Measurements from ENCODE around the gene UBAC2. TPM values are rescaled to one million over a fixed set of nuclear protein-coding genes. Genes with fewer than 3 reads are reported as not detected.

Gene UBAC2
- total and polyA plus RNA-seq, 2 donors (not counting 3 experiments of a cell fraction or from before 2014, with no cell fraction given), result 45.7 to 54.4 TPM

DNA sequence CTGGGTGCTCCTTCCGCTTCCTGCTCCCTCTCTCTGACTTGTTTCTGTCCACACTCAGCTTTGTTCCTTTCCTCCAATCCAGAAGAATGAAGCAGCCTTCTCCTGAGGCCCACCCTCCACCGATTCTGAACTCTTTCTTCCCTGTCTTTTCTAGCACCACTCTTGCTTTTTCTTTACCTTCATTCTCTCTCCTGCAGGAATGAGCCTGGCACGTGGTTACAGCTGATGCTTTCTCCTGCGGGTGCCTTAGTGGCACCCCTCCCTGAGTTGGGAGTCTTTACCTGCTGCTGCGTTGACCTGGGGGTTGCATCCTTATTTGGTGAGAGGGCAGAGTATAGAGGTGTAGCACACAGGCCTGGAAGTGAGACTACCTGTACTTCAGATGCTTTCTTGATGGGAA, 6.2 kb downstream of the UBAC2 start:
- no peak for FAIRE-seq

More for the DNA sequence above, 6.2 kb downstream of the UBAC2 start:
- Histone ChIP-seq H3K9me1 (replicated peaks; ENCODE audit: control insufficient read depth, extremely low read depth, insufficient read depth, low read length) (no peaks in the 10 kb centered on the region), H2AFZ (ENCODE audit: low read depth, low read length) (no peak overlapping the region), H3K9me3 (replicated peaks; ENCODE audit: control insufficient read depth, insufficient read depth, low read length) (no peaks in the 10 kb centered on the region), H3K4me3 (replicated peaks in 1 of 3; ENCODE audit: insufficient read depth in 1 of 3, low read depth in 1 of 3, low read length in 3 of 3) (no peak overlapping the region), H3K4me2 (ENCODE audit: insufficient read depth, low read length) (no peak overlapping the region), H3K36me3 (ENCODE audit: control insufficient read depth in 2 of 2, extremely low read depth in 1 of 2, insufficient read depth in 2 of 2, low read length in 2 of 2) (peaks cover 0 to 4% of the 10 kb centered on the region in 2 experiments), H4K20me1 (replicated peaks; ENCODE audit: control insufficient read depth, extremely low read depth, insufficient read depth, low read length) (peaks cover 2% of the 10 kb centered on the region), H3K4me1 (ENCODE audit: control insufficient read depth, extremely low read depth, insufficient read depth, low read length) (peaks cover 7% of the 10 kb centered on the region), H3K9ac (replicated peaks; ENCODE audit: extremely low read depth, insufficient read depth, low read length) (no peak overlapping the region), H3K27me3 (ENCODE audit: control insufficient read depth in 2 of 2, insufficient read depth in 2 of 2, low read length in 2 of 2) (no peaks in the 10 kb centered on the region), H3K79me2 (ENCODE audit: control insufficient read depth, insufficient read depth, low read length) (peaks cover 63% of the 10 kb centered on the region), H3K27ac (ENCODE audit: insufficient read depth, low read depth, low read length) (no peak overlapping the region)
- dilution Hi-C loops (cut with MboI; ENCODE audit: extremely low pct_ligation_motif_present, low sequenced_read_pairs) (no loop called here), intact Hi-C loops (cut with micrococcal nuclease) (loop anchor here (10.0 kb wide), 1 partner anchor 228 kb away; no protein-coding TSS in a partner anchor)
- BruUV-seq (replicated peaks), result no TSS peak
- no peak for DNase-seq (ENCODE audit: low read depth, low spot score)
- ChIA-PET POLR2A (no interaction called here), CTCF (interaction anchor here (0.9 to 1.4 kb wide), 3 partner anchors 10 to 30 kb away, joined by 3 to 5 read pairs (median 4); no protein-coding TSS in a partner anchor)
- TF ChIP-seq, protein P1, sequence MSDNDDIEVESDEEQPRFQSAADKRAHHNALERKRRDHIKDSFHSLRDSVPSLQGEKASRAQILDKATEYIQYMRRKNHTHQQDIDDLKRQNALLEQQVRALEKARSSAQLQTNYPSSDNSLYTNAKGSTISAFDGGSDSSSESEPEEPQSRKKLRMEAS (IDR thresholded peaks at IDR 0.05; ENCODE audit: insufficient read depth, insufficient read length), result no peak
- TF ChIP-seq EZH2 (IDR thresholded peaks at IDR 0.05; ENCODE audit: borderline replicate concordance, low read depth, low read length, severe bottlenecking) (no peak), MYC (IDR thresholded peaks at IDR 0.05; ENCODE audit: low read depth, low read length) (no peak), POLR2AphosphoS5 (IDR thresholded peaks at IDR 0.05; ENCODE audit: insufficient read depth, low read depth, low read length) (no peak), GATA2 (IDR thresholded peaks at IDR 0.05; ENCODE audit: insufficient read depth, insufficient read length, low read depth, low read length) (no peak), POLR2A (IDR thresholded peaks at IDR 0.05; ENCODE audit: low read depth, low read length) (no peak), FOS (IDR thresholded peaks at IDR 0.05; ENCODE audit: borderline replicate concordance, insufficient read depth, low read length) (no peak), JUN (IDR thresholded peaks at IDR 0.05; ENCODE audit: borderline replicate concordance, insufficient read depth, insufficient read length, low read depth) (no peak)
- TF ChIP-seq, protein P2, sequence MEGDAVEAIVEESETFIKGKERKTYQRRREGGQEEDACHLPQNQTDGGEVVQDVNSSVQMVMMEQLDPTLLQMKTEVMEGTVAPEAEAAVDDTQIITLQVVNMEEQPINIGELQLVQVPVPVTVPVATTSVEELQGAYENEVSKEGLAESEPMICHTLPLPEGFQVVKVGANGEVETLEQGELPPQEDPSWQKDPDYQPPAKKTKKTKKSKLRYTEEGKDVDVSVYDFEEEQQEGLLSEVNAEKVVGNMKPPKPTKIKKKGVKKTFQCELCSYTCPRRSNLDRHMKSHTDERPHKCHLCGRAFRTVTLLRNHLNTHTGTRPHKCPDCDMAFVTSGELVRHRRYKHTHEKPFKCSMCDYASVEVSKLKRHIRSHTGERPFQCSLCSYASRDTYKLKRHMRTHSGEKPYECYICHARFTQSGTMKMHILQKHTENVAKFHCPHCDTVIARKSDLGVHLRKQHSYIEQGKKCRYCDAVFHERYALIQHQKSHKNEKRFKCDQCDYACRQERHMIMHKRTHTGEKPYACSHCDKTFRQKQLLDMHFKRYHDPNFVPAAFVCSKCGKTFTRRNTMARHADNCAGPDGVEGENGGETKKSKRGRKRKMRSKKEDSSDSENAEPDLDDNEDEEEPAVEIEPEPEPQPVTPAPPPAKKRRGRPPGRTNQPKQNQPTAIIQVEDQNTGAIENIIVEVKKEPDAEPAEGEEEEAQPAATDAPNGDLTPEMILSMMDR (IDR thresholded peaks at IDR 0.05; ENCODE audit: extremely low read depth in 1 of 2, insufficient read depth in 1 of 2, low read depth in 1 of 2, low read length in 2 of 2), result no peak
